NCI-H2196 treated with DMSO at 0.1 percent for 48 hours (cell line): ENCODE results near the gene SGK2.

ENCODE experiments used
- DNase-seq: peaks from one replicate; lab custom pipeline; 2025; ENCODE audit not compliant: unreplicated experiment; lab: John Stamatoyannopoulos, UW

The SGK2 gene

DNA sequence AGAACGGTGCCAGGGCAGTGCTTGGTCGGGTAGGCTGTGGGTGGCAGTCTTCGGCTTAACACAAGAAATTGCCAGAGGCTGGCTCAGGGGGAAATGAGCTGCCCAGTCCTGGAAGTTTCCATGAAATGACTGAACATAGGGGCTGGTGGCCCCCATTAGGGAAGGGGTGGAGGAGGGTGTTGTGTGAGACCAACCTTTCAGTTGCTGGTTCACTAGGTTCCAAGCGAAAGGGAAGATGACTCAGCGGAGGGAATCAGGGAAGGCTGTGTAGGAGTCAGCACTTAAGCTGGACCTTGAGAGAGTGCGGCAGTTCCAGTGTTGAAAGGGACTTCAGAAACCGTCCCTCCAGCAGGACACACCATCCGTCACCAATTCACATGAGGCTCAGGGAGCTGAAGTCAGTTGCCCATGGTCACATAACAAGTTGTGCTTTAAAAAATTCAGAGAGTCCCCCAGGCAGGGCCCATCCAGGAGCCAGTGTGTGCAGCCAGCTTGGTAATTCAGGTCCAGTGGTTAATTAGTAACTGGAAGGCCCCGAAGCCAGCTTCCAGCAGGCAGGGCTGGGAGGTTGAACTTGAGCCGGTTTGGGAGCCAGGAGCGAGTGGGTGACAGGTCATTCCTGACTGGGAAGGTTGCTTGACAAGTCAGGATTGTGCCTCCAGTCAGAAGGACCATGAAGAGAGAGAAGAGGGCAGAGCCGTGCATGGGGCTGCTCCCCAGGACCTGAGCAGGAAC is at the start of gene SGK2:
Gene SGK2 (plus strand): TSS at position 616 of the 735 bp plus-strand sequence. CDS start 7,469 bp downstream, outside the sequence.
- DNase-seq = no peak

DNA sequence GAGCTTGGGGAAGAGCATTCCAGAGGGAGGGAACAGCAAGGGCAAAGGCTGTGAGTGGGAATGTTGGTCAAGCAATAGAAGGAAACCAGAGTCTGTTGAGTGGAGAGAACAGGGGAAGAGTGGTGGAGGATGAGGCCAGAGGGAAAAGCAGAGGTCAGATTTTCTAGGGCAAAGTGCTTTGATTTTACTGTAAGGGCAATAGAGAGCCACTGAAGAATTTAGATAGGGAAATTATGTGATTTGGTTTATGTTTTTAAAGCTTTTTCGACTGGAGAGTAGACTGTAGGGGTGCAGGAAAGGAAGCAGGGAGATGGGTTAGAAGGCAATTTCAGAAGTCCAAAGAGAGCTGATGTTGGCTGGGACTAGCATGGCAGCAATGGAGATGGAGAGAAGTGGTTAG is 46.9 kb upstream of the SGK2 start:
- DNase-seq = no peak

DNA sequence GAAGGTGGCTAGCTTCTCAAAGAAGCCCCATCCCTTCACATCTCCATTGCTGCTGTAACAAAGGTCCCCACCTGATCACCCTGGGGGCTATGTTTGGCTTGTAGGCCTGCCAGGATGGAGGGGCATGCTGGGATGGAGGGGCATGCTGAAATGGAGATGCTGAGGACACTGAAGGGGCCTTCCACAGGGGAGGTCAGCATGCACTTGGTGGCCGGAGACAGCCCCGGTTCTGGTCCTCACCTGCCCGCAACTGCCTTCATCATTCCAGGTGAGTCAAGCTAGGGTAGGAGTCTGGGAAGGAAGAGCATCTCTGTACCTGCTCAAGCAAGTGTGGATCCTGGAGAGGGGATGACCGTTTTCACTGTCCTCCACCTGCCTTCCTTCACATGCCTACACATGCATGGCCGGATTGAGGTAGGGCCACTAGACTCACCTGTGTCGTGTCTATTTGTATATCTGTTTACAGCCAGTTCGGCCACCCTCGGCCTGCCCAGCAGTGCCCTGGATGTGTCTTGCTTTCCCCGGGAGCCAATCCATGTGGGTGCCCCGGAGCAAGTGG is 45.4 kb upstream of the SGK2 start:
- no peak for DNase-seq

DNA sequence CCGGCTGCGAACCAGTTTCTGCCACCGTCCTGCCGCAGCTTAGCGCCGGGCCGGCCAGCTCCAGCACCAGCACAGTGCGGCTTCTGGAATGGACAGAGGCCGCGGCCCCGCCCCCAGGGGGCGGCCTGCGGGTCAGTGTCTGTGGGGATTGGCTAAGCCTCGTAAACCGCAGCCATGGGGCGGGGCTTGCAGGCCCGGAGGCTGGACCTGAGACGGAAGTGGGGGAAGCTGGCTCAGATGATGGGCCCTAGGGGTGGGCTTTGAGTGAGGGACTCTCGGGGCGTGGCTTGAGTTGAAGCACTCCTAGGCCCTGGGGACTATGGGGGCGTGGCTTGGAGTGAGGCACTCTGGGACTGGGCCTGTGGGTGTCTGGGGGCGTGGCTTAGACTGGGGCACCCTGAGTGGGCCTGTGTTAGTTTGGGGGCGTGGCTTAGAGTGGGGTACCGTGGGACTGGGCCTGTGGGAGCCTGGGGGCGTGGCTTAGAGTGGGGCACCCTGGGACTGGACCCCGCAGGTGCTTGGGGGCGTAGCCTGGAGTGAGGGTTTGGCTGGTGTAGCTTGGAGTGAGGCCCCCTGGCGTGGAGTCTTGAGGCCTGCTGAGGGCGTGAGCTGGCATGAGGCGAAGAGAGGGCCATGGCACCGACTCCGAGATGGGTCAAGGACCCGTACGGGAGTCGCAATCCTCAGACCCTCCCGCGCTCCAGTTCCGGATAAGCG is 44.7 kb upstream of the SGK2 start:
- peak; percentile 93 for DNase-seq

DNA sequence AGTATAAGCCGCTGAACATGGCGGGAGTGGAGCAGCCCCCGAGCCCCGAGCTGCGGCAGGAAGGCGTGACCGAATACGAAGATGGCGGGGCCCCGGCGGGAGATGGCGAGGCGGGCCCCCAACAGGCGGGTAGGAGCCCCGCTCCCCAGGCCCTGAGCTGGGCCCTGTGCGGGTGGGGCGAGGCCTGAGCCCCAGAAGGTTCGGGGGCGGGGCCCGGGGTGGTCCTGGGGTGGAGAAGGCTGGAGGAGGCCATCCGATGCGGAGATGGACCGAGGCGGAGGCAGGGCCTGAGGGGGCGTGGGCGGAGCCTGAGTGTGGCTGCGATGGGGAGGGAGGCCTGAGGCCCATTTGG is 44.2 kb upstream of the SGK2 start:
- no peak for DNase-seq

DNA sequence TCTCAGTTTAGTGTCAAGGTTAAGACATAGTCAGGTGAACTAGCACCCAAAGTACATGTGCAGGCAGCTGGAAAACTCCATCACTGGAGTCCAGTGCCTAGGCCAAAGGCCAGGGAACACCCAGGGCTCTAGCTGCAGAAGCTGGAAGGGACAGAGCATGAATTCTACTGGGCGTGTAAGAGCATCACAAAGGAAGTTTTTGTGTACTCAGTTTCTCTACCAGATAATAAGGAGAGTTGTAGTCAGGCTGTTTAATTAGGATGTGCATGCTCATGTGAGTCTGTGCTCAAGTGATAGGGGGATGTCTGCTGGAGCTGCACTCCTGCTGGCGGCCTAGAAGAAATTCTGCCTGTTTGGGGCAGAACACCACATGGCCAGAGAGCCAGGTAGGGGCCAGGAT is 43.2 kb upstream of the SGK2 start:
- no peak for DNase-seq

DNA sequence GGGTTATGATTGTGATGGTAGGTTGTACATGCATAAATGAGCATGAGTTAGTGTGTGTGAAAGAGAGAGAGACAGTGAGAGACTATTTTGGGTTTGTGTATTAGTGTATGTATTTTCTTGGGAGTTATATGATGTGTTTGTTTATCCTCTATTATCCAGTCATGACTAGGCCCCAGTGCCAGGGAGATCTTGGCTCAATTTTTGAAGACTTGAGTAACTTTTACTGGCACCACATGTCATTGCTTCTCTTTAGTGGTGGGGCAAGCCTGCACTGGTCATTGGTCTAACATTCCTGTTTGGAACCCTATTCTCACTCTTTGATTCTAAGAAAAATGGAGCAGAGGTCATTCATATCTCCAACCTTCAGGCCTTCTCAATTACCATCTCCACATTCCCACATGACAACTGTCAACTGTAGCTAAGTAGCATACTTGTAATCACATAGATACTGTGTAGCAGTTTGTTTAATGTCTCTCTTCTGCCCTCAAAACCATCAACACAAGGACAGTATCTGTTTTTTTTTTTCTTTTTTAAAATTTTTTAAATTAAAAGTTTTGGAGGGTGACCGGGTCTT is 42.5 kb upstream of the SGK2 start:
- no peak for DNase-seq

DNA sequence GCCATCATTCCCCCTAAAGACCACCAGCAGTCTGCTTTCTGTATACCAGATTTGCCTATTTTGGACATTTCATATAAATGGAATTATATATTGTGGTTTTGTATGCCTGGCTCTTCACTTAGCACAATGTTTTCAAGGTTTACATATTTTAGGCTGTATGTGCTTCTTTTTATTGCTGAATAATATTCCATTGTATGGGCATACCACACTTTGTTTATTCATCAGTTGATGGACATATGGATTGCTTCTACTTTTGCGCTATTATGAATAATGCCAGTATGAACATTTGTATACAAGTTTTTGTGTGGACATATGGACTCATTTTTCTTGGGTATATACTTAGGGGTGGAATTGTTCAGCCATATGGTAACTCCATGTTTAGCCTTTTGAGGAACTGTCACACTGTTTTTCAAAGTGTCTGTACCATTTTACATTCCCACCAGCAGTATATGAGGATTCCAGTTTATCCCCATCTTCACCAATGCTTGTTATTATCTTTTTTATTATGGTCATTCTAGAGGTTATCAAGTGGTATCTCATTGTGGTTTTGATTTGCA is 38.7 kb upstream of the SGK2 start:
- no peak for DNase-seq

DNA sequence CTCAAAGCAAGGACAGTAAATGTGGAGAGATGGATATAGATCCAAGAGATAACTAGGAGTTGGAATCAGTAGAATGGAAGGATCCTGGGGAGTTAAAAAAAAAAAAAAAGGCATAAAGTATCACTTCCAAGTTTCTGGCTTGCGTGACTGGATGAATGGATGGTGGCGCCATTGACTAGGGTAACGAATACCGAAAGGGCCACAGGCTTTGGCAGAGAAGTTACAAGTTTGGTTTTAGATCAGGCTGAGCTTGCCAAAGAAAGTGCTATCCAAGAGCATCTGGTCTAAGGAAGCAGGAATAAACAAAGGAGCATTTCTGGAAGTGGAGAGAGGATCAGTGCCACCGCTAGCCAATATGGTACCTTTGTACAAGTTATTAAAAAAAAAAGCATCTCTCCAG is 33.8 kb upstream of the SGK2 start:
- no peak for DNase-seq

DNA sequence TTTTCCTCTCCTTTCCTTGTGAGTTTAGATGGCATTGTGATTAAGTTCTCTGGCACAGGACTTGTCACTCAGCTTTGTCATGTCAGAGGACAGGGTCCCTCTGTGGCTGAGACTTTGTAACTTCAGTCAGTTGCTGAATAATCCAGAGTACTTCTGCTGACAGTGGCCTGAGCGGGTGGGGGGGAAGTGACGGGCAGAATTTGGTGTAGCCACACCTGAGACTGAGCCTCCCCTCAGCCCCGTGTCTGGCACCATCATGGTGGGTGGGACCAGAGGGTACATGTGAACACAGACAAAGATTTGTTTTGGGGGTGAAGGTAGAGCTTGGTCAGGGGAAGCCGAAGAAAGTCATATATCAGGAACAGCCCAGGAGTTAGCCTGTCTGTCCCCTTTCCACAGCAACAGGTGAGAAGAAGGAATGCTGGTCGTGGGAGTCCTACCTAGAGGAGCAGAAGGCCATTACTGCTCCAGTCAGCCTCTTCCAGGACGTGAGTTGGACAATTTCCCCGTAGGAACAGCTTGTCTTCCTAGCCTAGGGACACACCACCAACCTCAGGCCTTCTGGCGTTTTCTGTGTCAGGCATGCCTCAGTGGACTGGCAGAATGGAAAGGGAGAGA is 30.5 kb upstream of the SGK2 start:
- DNase-seq = no peak

DNA sequence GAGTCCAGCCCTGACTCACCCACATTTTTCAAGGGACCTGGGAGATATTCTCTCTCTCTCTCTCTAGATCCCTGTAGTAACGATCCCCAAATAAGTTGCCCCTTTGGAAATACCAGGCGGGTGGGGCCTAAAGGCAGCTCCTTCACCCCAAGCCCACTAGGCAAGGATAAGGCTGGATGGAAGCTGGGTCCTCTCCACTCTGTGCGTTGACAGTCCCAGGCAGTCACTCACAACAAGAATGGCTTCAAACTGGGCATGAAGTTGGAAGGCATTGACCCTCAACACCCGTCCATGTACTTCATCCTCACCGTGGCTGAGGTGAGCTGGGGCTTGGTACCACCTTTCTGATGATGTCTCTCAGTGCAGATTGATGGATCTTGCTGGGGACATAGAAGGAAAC is 29.8 kb upstream of the SGK2 start:
- DNase-seq = no peak

DNA sequence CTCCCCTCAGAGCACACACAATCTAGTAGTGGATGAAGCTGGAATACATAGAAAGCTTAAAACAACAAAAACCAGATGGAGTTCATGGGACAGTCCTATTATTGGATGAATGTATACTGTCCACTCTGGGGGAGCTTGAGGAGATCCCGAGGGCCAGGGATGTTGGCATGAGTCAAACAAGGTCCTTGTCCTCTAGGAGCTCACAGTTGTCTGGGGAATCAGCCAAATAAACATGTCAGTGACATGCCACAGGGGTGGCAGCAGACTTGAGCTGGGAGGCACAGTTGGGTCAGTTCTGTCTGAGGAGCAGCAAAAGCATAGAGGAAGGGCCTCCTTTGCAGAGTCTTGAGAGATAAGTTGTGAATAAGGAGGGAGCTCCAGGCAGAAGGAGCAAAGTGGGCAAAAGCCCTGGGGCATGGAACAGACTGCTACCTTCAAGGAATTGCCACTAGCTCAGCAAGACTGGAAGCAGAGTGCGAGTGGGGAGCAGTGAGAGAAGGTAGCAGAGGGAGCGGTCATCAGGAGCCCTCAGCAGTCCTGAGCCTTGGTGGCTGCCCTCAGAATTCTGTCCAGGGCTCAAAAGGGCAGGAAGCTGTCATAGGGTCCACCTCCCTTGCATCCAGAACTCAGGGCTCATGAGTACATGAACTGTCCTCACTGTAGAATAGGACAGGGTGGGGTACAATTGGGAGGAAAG is 29.2 kb upstream of the SGK2 start:
- DNase-seq = no peak

DNA sequence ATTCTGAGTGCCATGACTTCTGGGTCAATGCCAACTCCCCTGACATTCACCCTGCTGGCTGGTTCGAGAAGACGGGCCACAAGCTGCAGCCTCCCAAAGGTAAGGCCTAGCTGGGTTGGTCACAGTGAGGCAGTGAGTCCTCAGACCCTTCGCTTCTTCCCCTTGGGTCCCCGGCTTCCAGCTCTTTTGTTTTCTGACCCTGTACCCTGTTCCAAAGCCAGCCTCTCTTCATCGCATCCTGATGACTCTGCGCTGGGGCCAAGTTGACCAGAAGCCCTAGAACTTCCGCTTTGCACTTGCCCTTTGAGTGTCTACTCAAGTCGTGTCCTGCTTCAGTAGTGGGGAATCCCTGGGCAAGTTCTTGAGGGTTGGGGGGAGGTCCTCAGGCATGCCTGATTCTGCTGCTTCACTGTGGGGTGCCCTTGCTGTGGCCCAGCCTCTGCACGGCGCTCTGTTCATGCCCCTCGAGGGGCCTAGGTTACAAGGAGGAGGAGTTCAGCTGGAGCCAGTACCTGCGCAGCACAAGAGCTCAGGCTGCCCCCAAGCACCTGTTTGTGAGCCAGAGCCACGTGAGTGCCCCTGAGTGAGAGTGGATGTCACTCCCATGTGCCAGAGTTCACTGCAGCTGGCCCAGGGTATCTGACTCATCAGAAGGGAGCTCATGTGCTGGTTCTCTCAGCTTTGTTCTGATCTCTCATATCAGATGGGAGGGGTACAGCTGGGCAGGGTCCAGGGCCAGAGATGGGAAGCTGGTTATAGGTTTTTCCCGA is 28.3 kb upstream of the SGK2 start:
- no peak for DNase-seq

DNA sequence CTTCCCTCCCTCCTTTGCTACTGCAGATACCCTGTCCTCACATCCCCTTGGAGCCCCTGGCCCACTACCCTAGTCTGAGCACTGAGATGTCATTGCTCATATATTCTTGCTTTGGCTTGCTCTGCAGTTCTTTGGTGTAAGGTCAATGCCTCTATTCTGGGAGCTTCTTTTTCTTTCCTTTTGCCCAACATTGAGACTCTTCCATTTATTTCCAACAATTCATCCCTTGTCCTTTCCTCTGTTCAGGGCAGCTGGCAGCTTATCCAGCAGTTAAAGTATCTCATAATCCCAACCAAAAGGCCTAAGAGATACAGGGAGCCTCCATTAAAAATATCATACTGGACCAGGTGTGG is 27.8 kb upstream of the SGK2 start:
- no peak for DNase-seq

DNA sequence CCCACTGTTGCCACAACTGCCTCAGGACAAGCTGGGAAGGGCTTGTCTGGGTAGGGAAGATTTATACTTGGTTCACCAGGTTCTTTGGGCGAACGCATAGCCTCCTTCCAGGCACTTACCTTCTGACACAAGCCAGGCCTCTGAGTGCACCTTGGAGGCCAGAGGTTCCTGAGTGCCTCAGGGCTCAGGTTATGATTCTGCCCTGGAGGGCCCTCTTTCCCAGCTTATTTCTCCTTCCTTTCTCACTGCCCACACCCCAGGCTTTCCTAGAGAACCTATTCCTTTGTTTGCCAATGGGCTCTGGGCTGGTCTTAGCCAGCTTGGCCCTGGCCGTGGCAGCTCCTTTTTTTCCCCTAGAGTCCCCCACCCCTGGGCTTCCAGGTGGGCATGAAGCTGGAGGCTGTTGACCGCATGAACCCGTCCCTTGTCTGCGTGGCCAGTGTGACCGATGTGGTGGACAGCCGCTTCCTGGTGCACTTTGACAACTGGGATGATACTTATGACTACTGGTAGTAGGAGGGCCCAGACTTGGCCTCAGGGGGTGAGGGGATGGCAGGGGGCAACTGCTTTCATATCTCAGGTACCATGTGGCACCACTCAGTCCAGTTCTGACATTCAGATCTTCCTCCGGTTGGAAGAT is 26.3 kb upstream of the SGK2 start:
- no peak for DNase-seq

DNA sequence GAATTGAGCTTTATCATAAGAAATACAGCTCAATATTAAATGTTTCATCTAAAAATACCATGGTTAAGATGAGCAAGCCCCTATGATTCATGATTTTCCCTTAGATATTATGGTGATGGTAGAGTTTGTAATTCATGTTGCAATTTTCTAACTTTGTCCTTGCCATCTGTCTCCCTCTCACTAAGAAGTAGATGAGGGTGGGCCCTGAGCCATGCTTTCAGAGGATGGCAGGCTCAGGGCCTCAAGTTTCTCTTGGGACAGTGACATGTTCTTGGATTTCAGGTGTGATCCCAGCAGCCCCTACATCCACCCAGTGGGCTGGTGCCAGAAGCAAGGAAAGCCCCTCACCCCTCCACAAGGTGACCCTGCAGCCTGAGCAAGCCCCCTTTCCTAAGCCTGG is 25.8 kb upstream of the SGK2 start:
- no peak for DNase-seq

DNA sequence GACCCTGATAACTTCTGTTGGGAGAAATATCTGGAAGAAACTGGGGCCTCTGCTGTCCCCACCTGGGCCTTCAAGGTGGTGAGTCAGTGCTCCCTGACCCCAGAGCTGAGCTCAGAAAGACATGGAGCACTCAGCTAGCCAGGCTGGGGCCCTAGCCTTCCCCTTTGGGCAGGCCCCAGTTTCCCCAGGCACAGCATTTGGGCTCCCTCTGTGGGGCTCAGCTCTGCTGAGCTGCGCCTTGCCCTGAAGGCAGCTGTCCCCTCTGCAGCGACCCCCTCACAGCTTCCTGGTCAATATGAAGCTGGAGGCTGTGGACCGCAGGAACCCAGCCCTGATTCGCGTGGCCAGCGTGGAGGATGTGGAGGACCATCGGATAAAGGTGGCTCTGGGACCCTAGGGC is 24.8 kb upstream of the SGK2 start:
- no peak for DNase-seq

DNA sequence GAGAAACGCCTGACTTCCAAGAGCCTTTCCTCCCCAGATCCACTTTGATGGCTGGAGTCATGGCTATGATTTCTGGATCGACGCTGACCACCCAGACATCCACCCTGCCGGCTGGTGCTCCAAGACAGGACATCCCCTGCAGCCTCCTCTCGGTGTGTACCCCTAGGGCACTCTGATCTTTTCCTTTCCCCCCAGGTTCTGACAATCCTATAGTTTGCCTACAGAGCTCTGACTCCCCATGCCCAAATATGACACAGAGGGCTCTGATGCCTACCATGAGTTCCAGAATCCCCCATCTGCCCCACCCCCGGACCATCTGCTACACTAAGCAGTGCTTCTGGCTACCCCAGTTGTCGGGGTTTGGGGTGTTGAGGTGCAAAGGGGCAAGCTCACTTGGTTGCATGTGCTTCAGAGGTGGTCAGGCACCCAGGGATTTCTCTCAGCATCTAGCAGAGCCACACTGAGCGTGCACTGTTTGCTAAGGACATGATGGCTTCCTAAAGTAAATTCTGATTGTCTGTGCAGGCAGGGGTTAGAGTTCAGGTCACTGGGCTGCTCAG is 24.0 kb upstream of the SGK2 start:
- DNase-seq = no peak

DNA sequence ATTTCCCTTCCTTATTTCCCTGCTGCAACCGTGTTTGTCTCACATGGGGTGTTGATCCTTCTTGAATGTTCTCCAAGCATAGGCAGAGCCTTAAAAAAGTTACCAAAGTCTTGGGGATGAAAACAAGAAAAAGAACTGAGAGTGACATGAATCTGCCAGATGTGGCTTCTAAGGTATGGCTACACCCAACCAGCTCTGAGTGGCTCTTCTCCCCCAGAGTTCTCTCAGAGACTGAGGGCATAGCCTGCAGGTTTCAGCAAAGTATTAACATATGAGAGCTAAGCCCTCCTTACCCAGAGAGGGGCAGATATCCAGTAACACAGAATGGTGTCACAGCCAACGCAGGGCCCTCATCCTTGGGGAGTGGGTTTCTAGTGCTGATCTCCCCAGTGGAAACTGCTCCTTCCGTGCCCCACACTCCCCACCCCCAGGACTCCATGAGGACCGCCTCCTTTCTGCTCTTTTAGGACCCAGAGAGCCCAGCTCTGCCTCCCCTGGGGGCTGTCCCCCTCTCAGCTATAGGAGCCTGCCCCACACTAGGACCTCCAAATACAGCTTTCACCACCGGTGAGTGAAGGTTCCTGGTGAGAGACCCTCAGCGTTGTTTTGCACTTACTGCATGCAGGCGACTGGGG is 23.3 kb upstream of the SGK2 start:
- DNase-seq = no peak
